ENCODE results near the gene GALNT10.

Gene GALNT10

DNA sequence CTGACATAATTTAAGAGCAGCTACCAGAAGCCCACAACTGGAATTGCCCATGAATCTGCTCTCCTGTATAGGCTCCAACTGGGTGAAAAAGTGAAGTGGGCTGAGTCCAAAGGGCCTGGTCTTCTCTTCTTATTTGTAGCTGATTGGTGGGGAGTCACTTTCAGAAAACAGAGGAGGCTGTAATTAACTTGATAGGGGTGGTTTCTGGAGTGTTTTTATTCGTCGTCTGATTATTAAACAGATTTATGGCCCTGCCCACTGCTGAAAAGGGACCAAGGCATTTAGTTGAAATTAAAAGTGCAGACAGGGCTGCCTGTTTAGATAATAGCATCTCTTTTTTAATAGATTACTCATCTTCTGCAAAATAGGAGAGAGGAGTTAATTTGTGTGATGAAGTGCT is 174.2 kb downstream of the GALNT10 start:
- H3K27me3 ChIP-seq (ENCODE audit: insufficient read depth, low read length, poor library complexity) = no peaks in the 10 kb centered on the region
- H3K4me2 ChIP-seq (ENCODE audit: insufficient read depth, low read length) = no peak overlapping the region
- H3K4me1 ChIP-seq (ENCODE audit: insufficient read depth, low read length) = no peaks in the 10 kb centered on the region
- no peak overlapping the region for H2AFZ ChIP-seq (ENCODE audit: low read depth, low read length)
- no peaks in the 10 kb centered on the region for H3K36me3 ChIP-seq (ENCODE audit: insufficient read depth, low read length)
- H3K4me3 ChIP-seq (ENCODE audit: low read depth in 1 of 2, low read length in 2 of 2) = no peak overlapping the region
- no peak for TF ChIP-seq EZH2 (IDR thresholded peaks at IDR 0.05; ENCODE audit: borderline replicate concordance, low read depth, low read length, severe bottlenecking)
- TF ChIP-seq, protein P1, sequence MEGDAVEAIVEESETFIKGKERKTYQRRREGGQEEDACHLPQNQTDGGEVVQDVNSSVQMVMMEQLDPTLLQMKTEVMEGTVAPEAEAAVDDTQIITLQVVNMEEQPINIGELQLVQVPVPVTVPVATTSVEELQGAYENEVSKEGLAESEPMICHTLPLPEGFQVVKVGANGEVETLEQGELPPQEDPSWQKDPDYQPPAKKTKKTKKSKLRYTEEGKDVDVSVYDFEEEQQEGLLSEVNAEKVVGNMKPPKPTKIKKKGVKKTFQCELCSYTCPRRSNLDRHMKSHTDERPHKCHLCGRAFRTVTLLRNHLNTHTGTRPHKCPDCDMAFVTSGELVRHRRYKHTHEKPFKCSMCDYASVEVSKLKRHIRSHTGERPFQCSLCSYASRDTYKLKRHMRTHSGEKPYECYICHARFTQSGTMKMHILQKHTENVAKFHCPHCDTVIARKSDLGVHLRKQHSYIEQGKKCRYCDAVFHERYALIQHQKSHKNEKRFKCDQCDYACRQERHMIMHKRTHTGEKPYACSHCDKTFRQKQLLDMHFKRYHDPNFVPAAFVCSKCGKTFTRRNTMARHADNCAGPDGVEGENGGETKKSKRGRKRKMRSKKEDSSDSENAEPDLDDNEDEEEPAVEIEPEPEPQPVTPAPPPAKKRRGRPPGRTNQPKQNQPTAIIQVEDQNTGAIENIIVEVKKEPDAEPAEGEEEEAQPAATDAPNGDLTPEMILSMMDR (IDR thresholded peaks at IDR 0.05; ENCODE audit: borderline replicate concordance, extremely low read depth, low read length, poor library complexity, severe bottlenecking) = no peak
- DNase-seq = no peak
- H3K27ac ChIP-seq (ENCODE audit: low read length) = no peak overlapping the region
- ATAC-seq (ENCODE audit: insufficient read depth, low read depth) = no peak
- no peaks in the 10 kb centered on the region for H4K20me1 ChIP-seq (ENCODE audit: insufficient read depth, low read length)
- no peaks in the 10 kb centered on the region for H3K9me3 ChIP-seq (ENCODE audit: insufficient read depth, low read length, severe bottlenecking)
- no peak overlapping the region for H3K9ac ChIP-seq (ENCODE audit: low read depth, low read length)
- H3K79me2 ChIP-seq (ENCODE audit: insufficient read depth, low read length) = no peaks in the 10 kb centered on the region

DNA sequence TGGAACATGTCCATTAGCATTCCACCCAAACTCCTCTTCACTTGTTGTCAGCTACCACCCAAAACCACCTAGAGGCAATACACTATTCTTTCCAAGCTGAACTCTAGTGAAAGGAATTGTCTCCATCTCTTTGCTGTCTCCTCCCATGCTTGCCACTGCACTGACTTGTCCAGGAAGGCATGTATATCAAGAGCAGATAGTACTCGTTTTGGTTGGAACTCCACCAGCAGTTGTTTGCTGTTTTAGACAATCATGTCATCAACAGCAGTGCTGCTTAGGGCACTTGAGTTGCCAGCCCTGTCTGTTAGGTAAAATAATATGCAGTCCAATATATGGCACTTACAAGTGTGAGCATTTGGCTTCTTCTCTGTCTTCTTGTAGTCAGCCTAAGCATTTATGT is 175.3 kb downstream of the GALNT10 start:
- no peak overlapping the region for H2AFZ ChIP-seq (ENCODE audit: low read depth, low read length)
- TF ChIP-seq EZH2 (IDR thresholded peaks at IDR 0.05; ENCODE audit: borderline replicate concordance, low read depth, low read length, severe bottlenecking) = no peak
- TF ChIP-seq, protein P1 (IDR thresholded peaks at IDR 0.05; ENCODE audit: borderline replicate concordance, extremely low read depth, low read length, poor library complexity, severe bottlenecking) = no peak
- DNase-seq (no peak), ATAC-seq (ENCODE audit: insufficient read depth, low read depth) (no peak)
- no peaks in the 10 kb centered on the region for H3K79me2 ChIP-seq (ENCODE audit: insufficient read depth, low read length)
- no peaks in the 10 kb centered on the region for H3K27me3 ChIP-seq (ENCODE audit: insufficient read depth, low read length, poor library complexity)
- H3K9ac ChIP-seq (ENCODE audit: low read depth, low read length) = no peak overlapping the region
- no peak overlapping the region for H3K4me3 ChIP-seq (ENCODE audit: low read depth in 1 of 2, low read length in 2 of 2)
- H3K4me1 ChIP-seq (ENCODE audit: insufficient read depth, low read length) = no peaks in the 10 kb centered on the region
- H3K27ac ChIP-seq (ENCODE audit: low read length) = no peak overlapping the region
- H3K4me2 ChIP-seq (ENCODE audit: insufficient read depth, low read length) = no peak overlapping the region
- H4K20me1 ChIP-seq (ENCODE audit: insufficient read depth, low read length) = no peaks in the 10 kb centered on the region
- H3K9me3 ChIP-seq (ENCODE audit: insufficient read depth, low read length, severe bottlenecking) = no peaks in the 10 kb centered on the region
- H3K36me3 ChIP-seq (ENCODE audit: insufficient read depth, low read length) = no peaks in the 10 kb centered on the region

DNA sequence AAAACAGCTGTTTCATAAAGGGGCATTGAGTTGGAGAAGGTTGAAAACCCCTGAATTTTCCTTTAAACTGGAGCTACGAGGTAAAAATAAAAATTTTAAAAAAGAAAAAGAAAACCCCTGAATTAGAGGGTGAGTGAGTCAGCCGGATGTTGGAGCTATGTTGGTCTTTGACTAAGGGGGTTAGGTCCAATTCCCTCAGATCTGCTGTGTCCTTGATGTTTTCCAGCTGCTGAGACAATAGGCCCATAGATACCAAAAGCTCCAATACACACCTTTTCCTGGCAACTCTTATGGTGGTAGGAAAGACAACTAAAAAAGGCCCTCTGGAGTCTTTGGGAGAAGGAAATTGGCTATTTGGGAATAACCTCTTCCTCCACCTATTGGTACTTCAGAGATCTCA is 175.8 kb downstream of the GALNT10 start:
- H4K20me1 ChIP-seq (ENCODE audit: insufficient read depth, low read length) = no peaks in the 10 kb centered on the region
- no peak for ATAC-seq (ENCODE audit: insufficient read depth, low read depth)
- no peaks in the 10 kb centered on the region for H3K36me3 ChIP-seq (ENCODE audit: insufficient read depth, low read length)
- DNase-seq = no peak
- no peak overlapping the region for H2AFZ ChIP-seq (ENCODE audit: low read depth, low read length)
- no peak overlapping the region for H3K4me3 ChIP-seq (ENCODE audit: low read depth in 1 of 2, low read length in 2 of 2)
- no peaks in the 10 kb centered on the region for H3K4me1 ChIP-seq (ENCODE audit: insufficient read depth, low read length)
- H3K9ac ChIP-seq (ENCODE audit: low read depth, low read length) = no peak overlapping the region
- TF ChIP-seq, protein P1 (IDR thresholded peaks at IDR 0.05; ENCODE audit: borderline replicate concordance, extremely low read depth, low read length, poor library complexity, severe bottlenecking) = no peak
- TF ChIP-seq EZH2 (IDR thresholded peaks at IDR 0.05; ENCODE audit: borderline replicate concordance, low read depth, low read length, severe bottlenecking) = no peak
- no peaks in the 10 kb centered on the region for H3K27me3 ChIP-seq (ENCODE audit: insufficient read depth, low read length, poor library complexity)
- no peaks in the 10 kb centered on the region for H3K79me2 ChIP-seq (ENCODE audit: insufficient read depth, low read length)
- no peak overlapping the region for H3K4me2 ChIP-seq (ENCODE audit: insufficient read depth, low read length)
- no peak overlapping the region for H3K27ac ChIP-seq (ENCODE audit: low read length)
- H3K9me3 ChIP-seq (ENCODE audit: insufficient read depth, low read length, severe bottlenecking) = no peaks in the 10 kb centered on the region

DNA sequence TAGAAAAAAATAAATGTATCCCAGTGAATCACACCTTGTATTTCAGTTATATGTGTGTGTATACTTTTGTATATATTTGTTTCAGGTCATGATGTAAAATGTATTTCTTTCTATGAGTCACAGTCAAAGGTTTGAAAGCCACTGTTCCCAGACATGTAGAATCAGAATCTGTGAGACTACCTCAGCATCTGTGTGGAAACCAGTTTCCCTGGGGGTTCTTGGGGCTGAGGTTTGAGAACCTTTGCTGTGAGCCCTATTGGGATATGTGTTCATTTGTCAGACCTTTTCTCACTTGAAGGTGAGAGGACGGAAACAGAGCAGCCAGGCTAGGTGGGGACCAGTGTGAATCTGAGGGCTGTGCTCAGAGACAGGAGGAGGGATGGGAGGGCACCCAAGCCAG is 176.6 kb downstream of the GALNT10 start:
- H3K4me3 ChIP-seq (ENCODE audit: low read depth in 1 of 2, low read length in 2 of 2) = no peak overlapping the region

More for the DNA sequence above, 176.6 kb downstream of the GALNT10 start:
- no peaks in the 10 kb centered on the region for H3K4me1 ChIP-seq (ENCODE audit: insufficient read depth, low read length)
- H3K36me3 ChIP-seq (ENCODE audit: insufficient read depth, low read length) = no peaks in the 10 kb centered on the region
- H3K4me2 ChIP-seq (ENCODE audit: insufficient read depth, low read length) = no peak overlapping the region
- no peaks in the 10 kb centered on the region for H3K9me3 ChIP-seq (ENCODE audit: insufficient read depth, low read length, severe bottlenecking)
- ATAC-seq (ENCODE audit: insufficient read depth, low read depth) (no peak), DNase-seq (no peak)
- no peak overlapping the region for H3K9ac ChIP-seq (ENCODE audit: low read depth, low read length)
- H3K27me3 ChIP-seq (ENCODE audit: insufficient read depth, low read length, poor library complexity) = no peaks in the 10 kb centered on the region
- H3K27ac ChIP-seq (ENCODE audit: low read length) = no peak overlapping the region
- no peak overlapping the region for H2AFZ ChIP-seq (ENCODE audit: low read depth, low read length)
- no peaks in the 10 kb centered on the region for H4K20me1 ChIP-seq (ENCODE audit: insufficient read depth, low read length)
- no peaks in the 10 kb centered on the region for H3K79me2 ChIP-seq (ENCODE audit: insufficient read depth, low read length)
- TF ChIP-seq EZH2 (IDR thresholded peaks at IDR 0.05; ENCODE audit: borderline replicate concordance, low read depth, low read length, severe bottlenecking) = no peak
- TF ChIP-seq, protein P1 (IDR thresholded peaks at IDR 0.05; ENCODE audit: borderline replicate concordance, extremely low read depth, low read length, poor library complexity, severe bottlenecking) = no peak
